Keratinocyte (primary cell): ENCODE data around the gene POMT2. TPM values are rescaled to one million over a fixed set of nuclear protein-coding genes. Genes with fewer than 3 reads are reported as not detected.
A peak's percentile ranks its signal among the peaks of the same experiment; 100 is the strongest.

Experiments used
- DNase-seq: peaks from one replicate; pipeline ENCODE4 v3.0.0-alpha.2; 2011; ENCODE audit warnings: low read depth, missing footprints, low spot score
- FAIRE-seq: peaks from 2 replicates; lab custom pipeline; 2011; peaks lifted over from hg19 to GRCh38; lab: Jason Lieb, UNC
- H2AFZ ChIP-seq: 2 replicates; pipeline ENCODE4 v1.6.0; 2012; ENCODE audit warnings: low read length, control low read depth, inconsistent platforms; ENCODE audit not compliant: control insufficient read depth
- H3K27ac ChIP-seq: 2 replicates; pipeline ENCODE4 v1.5.1; 2011; ENCODE audit warnings: low read length; ENCODE audit not compliant: control insufficient read depth, insufficient read depth
- H3K27me3 ChIP-seq: 3 replicates; pipeline ENCODE4 v1.6.0; 2011; ENCODE audit warnings: low read length; ENCODE audit not compliant: control insufficient read depth, insufficient read depth; ENCODE audit errors: extremely low read depth
- H3K36me3 ChIP-seq, 2 experiments: 2 replicates in 1 of 2; 3 replicates in 1 of 2; pipeline ENCODE4 v1.5.1; 2011; ENCODE audit warnings: low read length in 2 of 2, mild to moderate bottlenecking in 1 of 2; ENCODE audit not compliant: control insufficient read depth in 2 of 2, insufficient read depth in 2 of 2; ENCODE audit errors: extremely low read depth in 1 of 2
- H3K4me1 ChIP-seq: 3 replicates; pipeline ENCODE4 v1.5.1; 2011; ENCODE audit warnings: low read length; ENCODE audit not compliant: control insufficient read depth, insufficient read depth; ENCODE audit errors: extremely low read depth
- H3K4me2 ChIP-seq: 3 replicates; pipeline ENCODE4 v1.6.0; 2011; ENCODE audit warnings: low read depth, low read length; ENCODE audit not compliant: control insufficient read depth, insufficient read depth; ENCODE audit errors: extremely low read depth
- H3K4me3 ChIP-seq, 3 experiments: fragments of 200-600 bp in 1 of 3; sonication (generic) in 1 of 3; 2 replicates in 2 of 3; 3 replicates in 1 of 3; pipeline ENCODE4 v1.5.1; 2011 to 2016; ENCODE audit warnings: low read length in 3 of 3, mild to moderate bottlenecking in 3 of 3, control low read depth in 2 of 3, inconsistent platforms in 1 of 3, low read depth in 1 of 3, mixed read lengths in 1 of 3, mixed run types in 1 of 3, moderate library complexity in 1 of 3; ENCODE audit not compliant: control insufficient read depth in 2 of 3, insufficient read depth in 2 of 3; ENCODE audit errors: extremely low read depth in 1 of 3
- H3K79me2 ChIP-seq: 2 replicates; pipeline ENCODE4 v1.6.0; 2012; ENCODE audit warnings: low read length; ENCODE audit not compliant: control insufficient read depth, insufficient read depth
- H3K9ac ChIP-seq: 3 replicates; pipeline ENCODE4 v1.6.0; 2011; ENCODE audit warnings: low read length; ENCODE audit not compliant: control insufficient read depth, insufficient read depth; ENCODE audit errors: extremely low read depth
- H3K9me1 ChIP-seq: 3 replicates; pipeline ENCODE4 v1.6.0; 2011; ENCODE audit warnings: low read length; ENCODE audit not compliant: control insufficient read depth, insufficient read depth; ENCODE audit errors: extremely low read depth
- H3K9me3 ChIP-seq: 2 replicates; pipeline ENCODE4 v1.5.1; 2012; ENCODE audit warnings: low read depth, low read length; ENCODE audit not compliant: control insufficient read depth
- H4K20me1 ChIP-seq: 3 replicates; pipeline ENCODE4 v1.6.0; 2011; ENCODE audit warnings: low read length; ENCODE audit not compliant: control insufficient read depth, insufficient read depth; ENCODE audit errors: extremely low read depth
- EZH2 ChIP-seq: IDR thresholded peaks from one replicate; pipeline ENCODE4 v1.6.1; 2012; ENCODE audit warnings: inconsistent platforms, mild to moderate bottlenecking, low read length, moderate library complexity
- dilution Hi-C: fragments of 300-500 bp; cut with MboI; formaldehyde crosslinking; loops from one replicate; pipeline ENCODE4 v1.7.0; 2020; ENCODE audit warnings: low sequenced_read_pairs; ENCODE audit not compliant: extremely low pct_ligation_motif_present
- polyA minus RNA-seq, 3 experiments: library from RNA; depleted of rRNA, polyadenylated mRNA; stranded (reverse); fragments of >200 nt; gene quantifications; 1 replicate in 1 of 3; 2 replicates in 1 of 3; 3 replicates in 1 of 3; pipeline ENCODE4 v1.2.3, GENCODE V29; 2011
- polyA plus RNA-seq, 5 experiments: library from polyadenylated mRNA; depleted of rRNA in 3 of 5; stranded (reverse) in 3 of 5; stranded (forward) in 1 of 5; unstranded in 1 of 5; fragments of >200 nt; gene quantifications; 1 replicate in 1 of 5; 2 replicates in 3 of 5; 3 replicates in 1 of 5; pipeline versions ENCODE4 v1.2.1 to v1.2.3, GENCODE V29; 2011 to 2012; ENCODE audit warnings: missing spikeins in 2 of 5, low read depth in 1 of 5, low replicate concordance in 1 of 5
- TF ChIP-seq, protein P1 (sequence below), 3 experiments: IDR thresholded peaks in 1 of 3; conservative IDR thresholded peaks in 1 of 3; optimal IDR thresholded peaks in 1 of 3; 2 replicates in 2 of 3; 3 replicates in 1 of 3; pipeline versions ENCODE3 to v1.5.1; 2011; ENCODE audit warnings: low read length in 3 of 3, mild to moderate bottlenecking in 3 of 3, moderate library complexity in 2 of 3, control low read depth in 1 of 3, inconsistent platforms in 1 of 3; ENCODE audit not compliant: insufficient read depth in 2 of 3; ENCODE audit errors: extremely low read depth in 1 of 3

The POMT2 gene, protein sequence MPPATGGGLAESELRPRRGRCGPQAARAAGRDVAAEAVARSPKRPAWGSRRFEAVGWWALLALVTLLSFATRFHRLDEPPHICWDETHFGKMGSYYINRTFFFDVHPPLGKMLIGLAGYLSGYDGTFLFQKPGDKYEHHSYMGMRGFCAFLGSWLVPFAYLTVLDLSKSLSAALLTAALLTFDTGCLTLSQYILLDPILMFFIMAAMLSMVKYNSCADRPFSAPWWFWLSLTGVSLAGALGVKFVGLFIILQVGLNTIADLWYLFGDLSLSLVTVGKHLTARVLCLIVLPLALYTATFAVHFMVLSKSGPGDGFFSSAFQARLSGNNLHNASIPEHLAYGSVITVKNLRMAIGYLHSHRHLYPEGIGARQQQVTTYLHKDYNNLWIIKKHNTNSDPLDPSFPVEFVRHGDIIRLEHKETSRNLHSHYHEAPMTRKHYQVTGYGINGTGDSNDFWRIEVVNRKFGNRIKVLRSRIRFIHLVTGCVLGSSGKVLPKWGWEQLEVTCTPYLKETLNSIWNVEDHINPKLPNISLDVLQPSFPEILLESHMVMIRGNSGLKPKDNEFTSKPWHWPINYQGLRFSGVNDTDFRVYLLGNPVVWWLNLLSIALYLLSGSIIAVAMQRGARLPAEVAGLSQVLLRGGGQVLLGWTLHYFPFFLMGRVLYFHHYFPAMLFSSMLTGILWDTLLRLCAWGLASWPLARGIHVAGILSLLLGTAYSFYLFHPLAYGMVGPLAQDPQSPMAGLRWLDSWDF
- polyA plus RNA-seq: 13.9 to 21.1 TPM (median 17.4 TPM) in 3 replicates
- polyA plus RNA-seq (2011; ENCODE audit: low read depth): 5.9 TPM
- polyA plus RNA-seq (2011; cell fraction: cytosol; rRNA removed): 7.8 and 12.1 TPM in 2 replicates
- 45.5 and 48.6 TPM in 2 replicates for polyA plus RNA-seq (2011; cell fraction: nucleus; rRNA removed)
- 8.9 and 14.5 TPM in 2 replicates for polyA plus RNA-seq (2012; ENCODE audit: low replicate concordance)
- polyA minus RNA-seq: 17.2 to 38.2 TPM (median 24.0 TPM) in 3 replicates
- polyA minus RNA-seq (2011; cell fraction: cytosol; rRNA and poly(A)+ RNA removed): 12.9 TPM
- 22.6 and 31.8 TPM in 2 replicates for polyA minus RNA-seq (2011; cell fraction: nucleus; rRNA and poly(A)+ RNA removed)

DNA sequence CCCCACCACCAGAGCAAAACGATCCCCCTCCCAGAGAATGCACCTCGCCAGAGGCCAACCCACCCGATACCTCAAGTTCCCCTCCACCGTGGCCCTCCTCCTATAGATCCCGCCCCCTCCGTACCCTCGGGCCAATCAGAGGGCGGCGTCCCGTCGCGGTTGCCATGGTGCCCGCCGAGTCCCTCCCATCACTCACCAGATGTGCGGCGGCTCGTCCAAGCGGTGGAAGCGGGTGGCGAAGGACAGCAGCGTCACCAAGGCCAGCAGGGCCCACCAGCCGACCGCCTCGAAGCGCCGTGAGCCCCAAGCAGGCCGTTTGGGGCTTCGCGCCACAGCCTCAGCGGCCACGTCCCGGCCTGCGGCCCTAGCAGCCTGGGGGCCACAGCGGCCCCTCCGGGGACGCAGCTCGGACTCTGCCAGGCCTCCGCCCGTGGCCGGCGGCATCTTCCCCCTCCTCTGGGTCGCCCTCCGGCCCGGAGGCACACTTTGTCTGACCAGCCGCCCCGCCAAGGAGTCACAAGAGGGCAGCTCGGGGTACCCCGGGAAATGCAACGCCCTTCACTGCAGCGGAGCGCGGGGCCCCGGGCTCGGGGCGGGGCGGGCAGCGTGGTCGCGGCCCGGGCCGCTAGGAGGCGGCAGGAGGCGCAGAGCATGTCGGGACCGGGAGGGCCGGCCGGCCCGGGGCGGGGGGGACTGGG is at the start of gene POMT2:
TSS of gene POMT2 (minus strand) at position 646 of the 698 bp plus-strand sequence. CDS start at position 444, 202 bp downstream.
- FAIRE-seq: peak; percentile 36
- H3K79me2 ChIP-seq: peaks cover 33% of the 10 kb centered on the region
- H3K9me3 ChIP-seq: no peaks in the 10 kb centered on the region

DNA sequence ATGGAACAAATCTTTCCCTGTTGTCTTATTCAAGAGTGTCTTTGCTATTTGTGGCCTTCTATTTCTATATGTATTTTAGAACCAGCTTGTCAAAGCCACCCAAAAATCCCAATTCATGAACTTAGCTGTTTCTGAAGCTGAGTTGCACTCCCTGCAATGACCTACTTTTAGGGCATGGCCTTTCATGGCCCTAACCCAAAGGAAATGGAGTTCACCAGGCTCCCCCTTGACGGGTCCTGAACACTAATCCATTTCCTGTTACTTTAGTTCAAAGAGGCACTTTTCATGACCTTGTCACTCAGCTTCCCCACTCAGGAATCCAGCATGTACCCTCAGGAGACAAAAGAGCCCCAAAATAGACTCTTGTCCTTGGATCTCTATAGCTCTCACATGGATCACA is 48.6 kb upstream of the POMT2 start:
- H2AFZ ChIP-seq: no peak overlapping the region
- FAIRE-seq (no peak), DNase-seq (no peak)
- dilution Hi-C loops: no loop called here
- peaks cover 5% of the 10 kb centered on the region for H3K79me2 ChIP-seq
- no peaks in the 10 kb centered on the region for H3K9me1 ChIP-seq
- H3K9ac ChIP-seq: no peak overlapping the region
- H4K20me1 ChIP-seq: no peaks in the 10 kb centered on the region
- no peaks in the 10 kb centered on the region for H3K27me3 ChIP-seq
- no peaks in the 10 kb centered on the region for H3K4me1 ChIP-seq
- no peaks in the 10 kb centered on the region for H3K9me3 ChIP-seq
- no peak overlapping the region for H3K27ac ChIP-seq
- no peak overlapping the region for H3K4me3 ChIP-seq
- H3K36me3 ChIP-seq: no peaks in the 10 kb centered on the region
- TF ChIP-seq, protein P1, sequence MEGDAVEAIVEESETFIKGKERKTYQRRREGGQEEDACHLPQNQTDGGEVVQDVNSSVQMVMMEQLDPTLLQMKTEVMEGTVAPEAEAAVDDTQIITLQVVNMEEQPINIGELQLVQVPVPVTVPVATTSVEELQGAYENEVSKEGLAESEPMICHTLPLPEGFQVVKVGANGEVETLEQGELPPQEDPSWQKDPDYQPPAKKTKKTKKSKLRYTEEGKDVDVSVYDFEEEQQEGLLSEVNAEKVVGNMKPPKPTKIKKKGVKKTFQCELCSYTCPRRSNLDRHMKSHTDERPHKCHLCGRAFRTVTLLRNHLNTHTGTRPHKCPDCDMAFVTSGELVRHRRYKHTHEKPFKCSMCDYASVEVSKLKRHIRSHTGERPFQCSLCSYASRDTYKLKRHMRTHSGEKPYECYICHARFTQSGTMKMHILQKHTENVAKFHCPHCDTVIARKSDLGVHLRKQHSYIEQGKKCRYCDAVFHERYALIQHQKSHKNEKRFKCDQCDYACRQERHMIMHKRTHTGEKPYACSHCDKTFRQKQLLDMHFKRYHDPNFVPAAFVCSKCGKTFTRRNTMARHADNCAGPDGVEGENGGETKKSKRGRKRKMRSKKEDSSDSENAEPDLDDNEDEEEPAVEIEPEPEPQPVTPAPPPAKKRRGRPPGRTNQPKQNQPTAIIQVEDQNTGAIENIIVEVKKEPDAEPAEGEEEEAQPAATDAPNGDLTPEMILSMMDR (optimal IDR thresholded peaks at IDR 0.05 in 1 of 3, IDR thresholded peaks at IDR 0.05 in 1 of 3, conservative IDR thresholded peaks at IDR 0.05 in 1 of 3; ENCODE audit: extremely low read depth in 1 of 3, insufficient read depth in 2 of 3, low read length in 3 of 3): no peak
- no peak for TF ChIP-seq EZH2
- no peak overlapping the region for H3K4me2 ChIP-seq

More for the DNA sequence above, at the start of gene POMT2:
- H3K4me3 ChIP-seq: peak within 1 kb of the TSS; percentile 83 to 86 (median 84)
- no peaks in the 10 kb centered on the region for H3K27me3 ChIP-seq
- H3K36me3 ChIP-seq: no peaks in the 10 kb centered on the region
- no peaks in the 10 kb centered on the region for H4K20me1 ChIP-seq
- peak within 1 kb of the TSS; percentile 92 for H3K9ac ChIP-seq
- H3K4me2 ChIP-seq: peak within 1 kb of the TSS; percentile 95
- H3K9me1 ChIP-seq: no peaks in the 10 kb centered on the region
- peaks cover 18% of the 10 kb centered on the region for H3K4me1 ChIP-seq
- H2AFZ ChIP-seq: peak within 1 kb of the TSS; percentile 97
- peak; percentile 32 for DNase-seq
- H3K27ac ChIP-seq: peak within 1 kb of the TSS; percentile 94
- dilution Hi-C loops: no loop called here
- TF ChIP-seq, protein P1 (optimal IDR thresholded peaks at IDR 0.05 in 1 of 3, IDR thresholded peaks at IDR 0.05 in 1 of 3, conservative IDR thresholded peaks at IDR 0.05 in 1 of 3; ENCODE audit: extremely low read depth in 1 of 3, insufficient read depth in 2 of 3, low read length in 3 of 3): peak in 2 of 3 experiments; percentile 22 to 37
- TF ChIP-seq EZH2: no peak
